ENCODE data around the gene RIMBP3C.

DNA sequence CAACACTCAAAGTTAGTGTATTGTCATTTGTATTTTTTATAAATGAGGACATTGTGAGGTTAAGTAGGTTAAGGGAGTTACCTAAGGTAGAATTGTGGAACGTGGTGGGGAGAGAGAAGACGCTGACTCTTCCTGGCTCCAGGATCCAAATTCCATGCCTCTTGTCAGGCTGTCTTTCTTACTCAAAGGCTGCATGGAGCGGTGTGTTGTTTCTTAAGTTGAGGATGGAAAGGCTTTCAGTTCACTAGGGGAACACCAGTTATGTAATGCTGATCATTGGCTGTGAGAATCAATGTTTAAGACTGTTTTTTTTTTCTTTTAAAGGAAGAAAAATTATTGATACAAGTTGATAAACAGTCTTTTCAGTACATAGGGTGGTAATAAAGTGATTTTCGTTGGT is 19.1 kb upstream of the RIMBP3C start:
- no peak for TF ChIP-seq CTCF (conservative IDR thresholded peaks at IDR 0.05; ENCODE audit: low read length)
- no peak for TF ChIP-seq EZH2phosphoT487 (IDR thresholded peaks at IDR 0.05; ENCODE audit: borderline replicate concordance)

All from Loucy (cell line).